ENCODE measurements around the gene RARA. TPM values are rescaled to one million over a fixed set of nuclear protein-coding genes. Genes with fewer than 3 reads are reported as not detected.
A peak's percentile ranks its signal among the peaks of the same experiment; 100 is the strongest.
"Not testable (repeated sequence)": the region's sequence is repeated elsewhere in the genome, so short reads cannot be mapped to it uniquely, and the experiment has no call there.

RARA gene
- total RNA-seq, 1 donor from 2014 or later, result 39.4 TPM

GRCh38 chr17:40356990-40357881 is 48.3 kb downstream of the RARA start:
- DNase-seq (ENCODE audit: low spot score), result no peak

GRCh38 chr17:40358323-40359038 is 49.5 kb downstream of the RARA start:
- peak; percentile 92 for DNase-seq (ENCODE audit: low spot score)

GRCh38 chr17:40360091-40360490 is 51.1 kb downstream of the RARA start:
- no peak for DNase-seq (ENCODE audit: low spot score)

- no peak for DNase-seq (ENCODE audit: low spot score)
These were observed 52.3 kb downstream of the RARA start for GRCh38 chr17:40361063-40361924.

GRCh38 chr17:40361925-40362695 is 53.1 kb downstream of the RARA start:
- DNase-seq (ENCODE audit: low spot score), result no peak

GRCh38 chr17:40362696-40363110 is 53.7 kb downstream of the RARA start:
- no peak for DNase-seq (ENCODE audit: low spot score)

- no peak for DNase-seq (ENCODE audit: low spot score)
These were observed 54.3 kb downstream of the RARA start for GRCh38 chr17:40363111-40363827.

GRCh38 chr17:40364121-40364861 is 55.3 kb downstream of the RARA start, which contains the start of gene GJD3:
Gene GJD3 (minus strand): TSS chr17:40364737. CDS start chr17:40363815, 922 bp downstream.
- no peak for DNase-seq (ENCODE audit: low spot score)

- no peak for DNase-seq (ENCODE audit: low spot score)
These were observed 55.9 kb downstream of the RARA start for GRCh38 chr17:40364906-40365305.

GRCh38 chr17:40366076-40366860 is 57.3 kb downstream of the RARA start:
- DNase-seq (ENCODE audit: low spot score), result no peak

GRCh38 chr17:40366861-40367518 is 58.0 kb downstream of the RARA start:
- no peak for DNase-seq (ENCODE audit: low spot score)

GRCh38 chr17:40367728-40368127 is 58.7 kb downstream of the RARA start:
- not testable (repeated sequence) for DNase-seq (ENCODE audit: low spot score)

- DNase-seq (ENCODE audit: low spot score), result no peak
These were observed 60.9 kb downstream of the RARA start for GRCh38 chr17:40369923-40370322.

- no peak for DNase-seq (ENCODE audit: low spot score)
These were observed 62.4 kb downstream of the RARA start for GRCh38 chr17:40371261-40371929.

- DNase-seq (ENCODE audit: low spot score), result no peak
These were observed 63.1 kb downstream of the RARA start for GRCh38 chr17:40372031-40372430.

- not testable (repeated sequence) for DNase-seq (ENCODE audit: low spot score)
These were observed 63.7 kb downstream of the RARA start for GRCh38 chr17:40372644-40373043.

GRCh38 chr17:40373324-40373723 is 64.3 kb downstream of the RARA start:
- DNase-seq (ENCODE audit: low spot score), result no peak

GRCh38 chr17:40373999-40374398 is 65.0 kb downstream of the RARA start:
- no peak for DNase-seq (ENCODE audit: low spot score)
